HG03066 (cell line): ENCODE results near the gene ANKH.

ENCODE experiments used
- ATAC-seq: cut with Tn5 transposase; IDR thresholded peaks from one replicate; pipeline ENCODE4 v1.9.1; 2021; ENCODE audit warnings: low read depth; ENCODE audit not compliant: unreplicated experiment

ANKH gene

DNA sequence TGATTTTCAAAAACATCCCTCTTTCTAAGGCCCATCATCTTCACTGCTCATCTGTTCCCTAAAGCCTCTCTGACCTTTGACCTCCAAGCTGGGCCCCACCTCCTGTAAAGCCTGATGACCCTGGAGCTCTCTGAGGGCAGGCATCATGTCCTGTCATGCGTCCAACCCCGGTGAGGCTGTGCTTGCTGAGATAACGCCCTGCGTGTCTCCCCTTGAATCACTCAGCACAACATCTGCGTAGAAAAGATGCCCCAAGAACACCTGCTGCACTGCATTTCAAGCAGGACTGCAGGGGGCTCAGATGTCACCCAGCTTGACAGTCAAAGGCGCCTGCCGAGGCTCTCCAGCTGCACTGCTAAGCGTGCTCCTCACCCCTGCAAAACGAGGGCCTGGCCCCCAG lies 129.1 kb downstream of the ANKH start:
- no peak for ATAC-seq

DNA sequence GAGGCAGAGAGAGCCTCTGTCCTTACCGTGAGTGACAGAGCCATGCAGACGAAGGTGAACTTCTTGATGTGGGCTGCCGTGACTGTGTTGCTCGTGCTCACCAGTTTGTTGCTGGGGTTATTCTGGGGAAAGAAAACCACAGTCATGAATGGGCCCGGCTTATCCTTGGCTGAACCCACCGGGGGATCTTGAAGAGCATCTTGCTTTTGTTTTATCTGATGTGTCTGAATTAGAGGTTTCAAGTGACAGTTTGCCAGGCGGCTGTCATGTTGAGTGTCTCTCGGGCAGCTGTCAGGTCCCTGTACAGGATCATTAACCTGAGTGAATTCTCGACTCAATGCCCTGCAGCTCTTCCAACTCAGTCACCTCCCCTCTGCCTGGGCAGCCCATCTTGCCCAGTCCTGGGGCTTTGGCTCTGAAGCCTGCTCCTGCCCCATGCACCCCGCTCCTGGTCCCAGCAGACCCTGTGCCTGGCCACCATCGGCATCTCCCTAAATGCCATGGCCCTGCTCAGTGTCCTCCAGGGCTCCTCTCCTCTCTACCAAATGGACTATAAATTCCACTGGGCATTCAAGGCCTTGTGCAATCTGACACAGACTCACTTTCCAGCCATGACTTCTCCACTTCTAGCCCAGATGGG lies 129.7 kb downstream of the ANKH start:
- no peak for ATAC-seq

DNA sequence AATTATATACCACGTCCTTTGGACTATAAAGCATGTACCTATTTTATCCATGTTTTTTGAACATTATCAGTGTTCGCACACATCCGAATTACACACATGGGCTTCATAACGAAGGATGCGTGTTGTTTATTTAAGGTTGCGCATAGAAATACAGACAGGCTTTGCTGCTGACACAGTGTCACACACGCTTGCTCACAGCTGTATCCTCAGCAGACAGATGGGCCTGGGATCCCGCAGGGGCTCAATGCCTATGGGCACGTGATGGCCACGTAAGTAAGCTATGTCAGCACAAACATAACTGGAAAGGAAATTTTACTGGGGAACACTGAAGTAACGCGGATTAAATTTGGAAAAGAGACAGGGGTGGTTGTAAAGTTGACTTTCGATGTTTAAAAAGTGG lies 130.4 kb downstream of the ANKH start:
- no peak for ATAC-seq

DNA sequence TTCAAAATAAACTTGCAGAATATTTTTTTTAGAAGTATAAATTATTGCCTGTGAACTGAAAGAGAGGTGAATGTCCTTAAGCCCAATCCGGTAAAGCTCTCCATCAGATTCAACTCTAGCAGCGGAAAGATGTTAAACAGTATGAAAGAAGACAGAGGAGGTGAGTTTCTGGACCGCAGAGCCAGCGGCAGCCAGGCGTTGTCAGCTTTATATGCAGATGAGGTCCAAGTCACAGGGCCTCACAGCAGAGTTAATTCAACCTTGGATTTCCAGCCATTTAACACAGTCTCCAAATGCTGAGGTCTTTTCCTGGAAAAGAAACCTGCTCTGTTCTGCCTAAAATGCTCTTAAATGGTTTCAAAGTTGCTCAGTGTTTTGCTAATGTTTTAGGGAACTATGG lies 131.6 kb downstream of the ANKH start:
- ATAC-seq: no peak

DNA sequence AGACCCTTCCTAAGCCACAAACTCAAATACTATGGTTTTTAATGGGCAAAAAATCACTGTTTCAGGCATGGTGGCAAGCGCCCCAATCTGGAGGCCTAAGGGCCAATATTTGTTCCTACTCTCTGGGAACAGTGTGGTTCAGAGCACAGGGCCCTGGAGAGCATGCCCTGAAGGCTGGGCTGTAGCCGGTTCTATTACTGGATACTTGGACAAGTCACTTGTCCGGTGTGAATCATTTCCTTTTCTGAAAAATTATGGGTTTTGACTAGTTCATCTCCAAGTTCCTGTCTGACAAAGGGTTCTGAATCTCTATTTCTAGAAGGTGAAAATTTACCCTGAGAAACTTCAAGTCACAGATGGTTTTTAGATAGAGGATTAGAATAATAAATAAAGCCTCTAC lies 132.0 kb downstream of the ANKH start:
- ATAC-seq: no peak

DNA sequence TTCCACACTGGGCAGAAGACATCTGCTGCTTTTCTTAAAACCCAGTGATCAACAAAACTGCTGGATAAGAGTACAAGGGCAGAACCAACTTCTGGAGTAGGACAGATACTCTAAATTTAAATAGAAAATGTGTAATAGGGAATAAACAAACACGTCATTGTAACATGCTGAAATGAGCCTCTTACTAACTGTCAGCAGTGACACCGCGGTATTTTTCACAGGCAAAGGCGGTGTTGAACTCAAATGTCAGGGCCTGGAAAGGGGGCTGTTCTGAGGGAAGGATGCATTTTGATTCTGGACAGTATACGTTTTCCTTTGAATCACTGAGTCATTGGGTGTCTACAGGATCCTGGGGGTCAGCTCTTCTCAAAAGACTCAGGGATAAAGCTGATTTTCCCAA lies 133.5 kb downstream of the ANKH start:
- no peak for ATAC-seq

DNA sequence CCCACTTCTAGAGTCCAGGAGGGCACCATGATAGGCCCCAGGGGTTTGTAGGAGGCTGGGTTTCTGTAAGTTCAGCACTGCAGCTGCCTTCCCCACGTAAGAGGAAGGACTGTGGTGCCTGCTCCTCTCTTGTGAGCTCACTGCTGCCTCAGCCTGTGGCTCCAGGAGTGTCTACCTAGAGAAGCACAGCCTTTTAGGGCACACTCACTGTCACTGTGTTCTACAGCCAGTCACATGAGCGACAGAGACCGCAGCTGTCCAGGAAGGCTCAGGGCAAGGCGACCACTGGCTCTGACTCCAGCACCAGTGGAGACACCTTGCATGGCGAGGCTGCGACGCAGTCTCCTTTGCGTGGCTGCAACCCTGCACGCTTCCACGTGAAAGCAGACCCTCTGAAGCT lies 134.3 kb downstream of the ANKH start:
- no peak for ATAC-seq

DNA sequence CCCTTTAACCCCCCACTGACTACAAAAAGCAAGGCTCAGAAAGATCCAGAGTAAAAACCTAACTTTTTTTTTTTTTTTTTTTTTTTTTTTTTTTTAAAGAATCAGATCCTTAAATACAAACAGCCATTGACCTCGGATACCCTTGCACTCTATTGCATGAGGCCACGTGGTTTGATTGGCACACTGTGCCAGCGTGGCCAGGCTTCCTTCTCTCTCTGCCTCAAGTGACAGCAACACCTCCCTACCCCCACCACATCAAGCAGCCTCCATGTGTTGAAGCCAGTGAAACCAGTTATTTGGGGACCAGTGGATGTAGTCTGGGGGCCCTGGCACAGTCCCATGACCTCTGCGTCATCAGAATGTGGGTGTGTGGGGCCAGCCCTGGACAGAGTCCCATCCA lies 135.6 kb downstream of the ANKH start:
- ATAC-seq: no peak

DNA sequence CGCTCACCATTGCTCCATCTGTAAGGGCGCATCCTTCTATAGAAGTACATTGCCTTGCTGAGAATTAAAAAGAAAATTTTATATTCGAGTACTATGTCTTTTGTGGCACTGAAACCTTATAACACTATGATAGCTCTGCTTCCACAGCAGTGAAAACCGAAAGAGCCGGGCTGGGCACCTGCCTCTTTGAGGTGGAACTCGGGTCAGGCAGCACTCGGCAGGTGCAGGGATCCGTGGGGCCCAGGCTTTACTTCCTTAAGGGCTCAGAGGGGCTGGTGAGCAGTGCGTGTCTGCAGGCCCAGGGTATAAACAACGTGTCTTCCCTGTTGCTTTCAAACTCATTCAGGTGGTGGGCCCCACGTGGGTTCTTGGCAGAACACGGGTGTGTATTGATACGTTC lies 137.2 kb downstream of the ANKH start:
- ATAC-seq: no peak

DNA sequence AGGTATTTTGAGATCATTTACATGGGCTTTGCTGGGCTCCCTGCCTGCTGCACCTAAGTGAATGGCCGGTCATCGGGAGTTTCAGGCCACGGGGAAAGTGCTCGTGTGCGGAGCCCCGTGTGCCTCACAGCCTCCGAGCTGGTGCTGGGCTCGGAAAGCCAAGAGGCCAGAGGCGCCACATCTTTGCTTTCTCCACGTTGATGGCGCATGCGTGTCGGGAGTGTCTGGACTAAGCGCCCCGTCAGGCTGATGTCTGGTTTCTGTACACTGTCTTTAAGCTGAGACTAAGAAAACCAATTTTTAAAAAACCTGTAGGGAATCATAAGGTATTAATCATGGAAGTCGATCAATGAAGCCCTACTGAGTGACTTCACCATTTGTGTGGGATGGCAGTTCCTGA lies 137.9 kb downstream of the ANKH start:
- ATAC-seq: no peak

DNA sequence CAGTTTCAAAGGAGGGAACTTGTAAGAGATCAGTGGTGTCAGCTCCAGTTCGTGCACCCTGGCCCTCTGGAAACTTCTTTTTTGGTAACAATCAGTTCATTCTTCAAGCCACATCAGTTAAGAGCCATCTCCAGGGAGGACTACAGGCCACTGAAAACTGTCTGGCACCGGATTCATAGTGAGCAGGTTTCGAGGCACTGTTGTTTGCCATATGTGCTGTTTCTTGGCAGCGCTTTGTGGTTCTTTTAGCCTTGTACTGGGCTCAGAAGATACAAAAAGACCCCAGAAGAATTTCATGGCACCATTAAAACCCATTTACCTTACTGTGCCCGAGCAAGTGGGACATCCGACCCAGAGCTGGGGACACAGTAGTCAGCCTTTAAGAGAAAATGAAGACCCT lies 138.6 kb downstream of the ANKH start:
- ATAC-seq: no peak

DNA sequence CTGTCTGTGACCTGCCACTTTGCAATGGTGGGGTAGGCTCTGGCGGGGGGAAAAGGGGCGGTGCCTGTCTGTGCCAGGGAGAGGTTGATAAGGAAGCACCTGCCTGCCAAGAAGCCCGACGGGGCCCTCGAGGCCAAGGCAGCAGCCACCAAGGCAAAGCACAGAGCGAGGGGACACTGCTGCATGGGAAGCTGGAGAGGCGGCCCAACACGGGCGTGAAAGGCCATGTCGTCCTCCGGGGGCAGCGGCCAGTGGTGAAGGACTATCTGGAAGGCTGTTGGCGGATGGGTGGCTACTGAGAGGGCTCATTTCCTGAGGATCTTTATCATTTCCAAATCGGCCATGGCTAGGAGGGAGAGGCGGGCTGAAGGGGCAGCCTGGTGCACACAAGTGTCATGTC lies 140.7 kb downstream of the ANKH start:
- ATAC-seq: no peak

DNA sequence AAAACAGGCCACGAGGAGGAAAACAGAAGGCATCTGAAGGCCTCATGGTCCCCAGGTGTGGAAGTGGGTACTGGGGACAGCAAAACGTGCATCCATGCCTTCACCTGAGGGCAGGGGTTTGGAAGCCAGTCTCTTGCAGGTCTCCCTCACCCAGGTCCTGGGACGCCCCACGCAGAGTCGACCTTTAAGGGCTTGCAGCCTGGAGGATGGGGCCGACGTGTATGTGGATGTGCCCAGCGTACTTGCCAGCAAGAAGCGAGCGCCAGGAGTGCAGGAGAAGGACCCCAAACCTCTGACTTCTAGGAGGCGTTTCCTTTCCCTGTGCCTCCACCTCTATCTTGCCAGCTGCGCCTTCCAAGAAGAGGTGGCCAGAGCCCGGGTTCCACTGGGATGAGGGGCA lies 141.1 kb downstream of the ANKH start:
- ATAC-seq: no peak

DNA sequence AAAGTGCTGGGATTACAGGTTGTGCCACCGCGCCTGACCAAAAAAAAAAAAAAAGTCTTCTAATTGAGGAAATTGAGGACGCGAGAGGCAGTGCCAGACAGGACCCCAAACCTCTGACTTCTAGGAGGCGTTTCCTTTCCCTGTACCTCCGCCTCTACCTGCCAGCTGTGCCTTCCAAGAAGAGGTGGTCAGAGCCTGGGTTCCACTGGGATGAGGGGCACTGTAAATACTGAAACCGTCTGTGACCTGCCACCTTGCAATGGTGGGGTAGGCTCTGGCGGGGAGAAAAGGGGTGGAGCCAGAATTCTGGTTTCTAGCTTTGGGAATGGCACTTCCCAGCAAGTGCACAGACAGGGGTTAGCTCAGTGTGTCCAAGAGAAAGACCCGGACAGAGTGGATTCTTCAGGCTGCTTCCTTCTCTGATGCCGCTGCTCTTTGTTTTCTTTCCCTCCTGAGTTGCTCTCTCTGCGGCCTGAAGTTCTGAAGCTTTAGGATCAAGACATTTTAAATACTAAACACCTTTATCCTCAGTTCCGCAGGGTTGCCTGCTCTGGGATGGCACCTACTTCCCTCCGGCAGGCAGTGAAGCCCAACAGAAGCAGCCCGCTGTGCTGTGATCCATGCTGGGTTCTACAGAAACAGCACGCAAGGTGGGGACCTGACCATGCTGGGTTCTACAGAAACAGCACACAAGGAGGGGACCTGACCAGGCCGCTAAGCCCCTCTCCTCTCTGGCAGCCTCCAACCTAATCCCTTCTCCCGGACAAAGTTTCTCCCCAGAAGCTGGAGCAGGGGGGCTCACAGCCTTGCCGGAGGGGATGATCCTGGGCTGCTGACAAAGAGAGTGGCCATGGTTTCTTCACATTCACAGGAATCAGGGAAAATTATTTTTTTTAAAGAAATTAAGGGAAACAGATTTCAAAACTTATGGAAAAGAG lies 141.9 kb downstream of the ANKH start:
- no peak for ATAC-seq

DNA sequence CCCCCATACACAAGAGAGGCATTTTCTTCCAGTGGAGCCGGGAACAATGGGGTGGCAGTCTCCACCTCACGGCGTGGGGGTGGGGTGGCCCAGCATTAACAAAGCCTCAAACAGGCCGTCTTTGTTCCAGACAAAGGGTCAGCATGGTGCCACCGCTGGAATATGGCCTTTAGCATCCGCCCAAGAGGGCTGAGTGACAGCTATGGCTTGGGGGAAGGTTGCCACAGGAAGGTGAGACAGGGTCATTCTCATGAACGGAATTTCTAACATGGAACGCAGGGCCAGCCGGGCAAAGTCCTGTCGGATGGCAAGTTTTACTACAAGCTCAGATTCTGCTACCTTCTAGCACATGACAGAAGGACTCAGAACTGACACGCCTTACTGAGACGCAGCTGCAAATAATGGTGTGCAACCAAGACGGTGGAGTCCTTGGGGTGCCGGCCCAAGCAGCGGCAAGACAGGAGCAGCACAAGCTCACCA lies 143.1 kb downstream of the ANKH start:
- ATAC-seq: no peak

DNA sequence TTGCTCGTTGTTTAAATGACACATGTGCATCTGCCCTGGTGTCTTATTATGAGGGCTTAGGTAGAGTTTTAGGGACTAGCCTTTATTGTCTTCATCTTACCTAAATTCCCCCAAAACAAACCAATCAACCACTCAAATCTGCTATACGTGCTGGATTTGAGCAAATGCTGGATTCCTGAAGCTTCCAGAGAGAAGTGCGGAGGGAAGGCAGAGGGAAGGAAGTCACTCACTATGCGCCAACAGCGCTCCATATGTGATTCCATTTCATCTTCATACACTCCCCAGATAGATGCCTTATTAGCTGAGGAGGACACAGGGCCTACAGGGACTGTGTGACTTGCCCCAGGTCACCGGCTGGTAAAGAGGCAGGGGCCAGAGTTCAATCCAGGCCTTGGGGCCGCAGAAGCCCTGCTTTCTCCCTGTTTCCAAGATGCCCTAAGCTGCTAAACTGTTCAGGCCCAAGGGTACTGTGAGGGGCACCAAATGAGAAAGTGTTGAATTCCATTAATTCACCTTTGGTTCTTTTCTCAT lies 143.6 kb downstream of the ANKH start:
- ATAC-seq: no peak

DNA sequence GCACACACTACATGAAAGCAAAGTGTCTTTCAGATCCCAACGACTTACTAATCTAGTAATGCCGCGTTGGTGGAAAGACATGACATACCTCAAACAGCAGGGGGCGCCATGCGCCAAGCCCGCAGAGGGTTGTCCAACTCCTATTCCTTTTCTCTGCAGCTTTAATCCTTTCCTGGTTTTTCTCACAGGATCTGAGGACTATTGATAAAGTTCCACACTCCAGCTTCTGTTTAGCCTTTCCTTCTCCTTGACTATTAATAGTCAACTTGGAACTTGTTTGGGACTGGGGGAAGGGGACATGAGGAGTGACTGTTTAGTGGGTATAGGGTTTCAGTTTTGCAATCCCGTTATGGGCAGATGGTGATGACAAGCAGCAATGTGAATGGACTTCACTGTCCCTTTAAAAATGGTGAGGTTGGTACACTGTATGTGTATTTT lies 144.1 kb downstream of the ANKH start:
- ATAC-seq: peak; percentile 61

DNA sequence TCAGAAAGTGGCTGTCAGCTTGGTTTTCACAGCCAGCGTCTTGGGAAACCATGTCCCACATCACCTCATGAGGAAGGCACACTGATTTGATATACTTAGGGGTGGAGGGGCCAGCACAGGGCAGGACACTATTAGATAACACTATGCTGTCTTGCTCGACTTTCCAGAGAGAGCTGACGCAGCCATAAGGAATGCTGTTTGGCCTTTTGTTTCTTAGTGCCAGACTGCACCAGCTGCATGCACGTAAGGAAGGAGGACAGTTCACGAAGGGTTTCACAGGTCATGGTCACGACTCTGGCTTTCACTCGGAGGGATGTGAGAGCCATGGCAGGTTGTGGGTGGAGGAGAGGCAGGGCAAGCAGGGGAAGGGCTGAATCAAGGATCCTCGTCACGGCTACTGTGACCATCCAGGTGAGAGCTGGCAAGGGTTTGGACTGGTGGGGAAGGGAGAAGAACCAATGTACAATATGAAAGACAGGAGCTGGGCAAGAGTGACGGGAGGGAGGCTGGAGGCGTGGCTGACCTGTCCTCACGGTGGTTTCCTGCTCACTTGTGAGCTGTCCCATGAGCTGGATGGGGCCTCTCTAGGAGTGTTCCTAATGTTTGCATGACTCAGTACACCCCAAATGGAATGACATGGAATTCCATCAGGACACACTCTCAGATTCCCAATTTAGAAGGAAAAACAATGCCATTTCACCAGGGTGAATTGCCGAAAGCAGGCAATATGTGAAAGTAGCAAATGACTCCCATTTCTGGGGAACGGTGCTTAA lies 145.3 kb downstream of the ANKH start:
- no peak for ATAC-seq

DNA sequence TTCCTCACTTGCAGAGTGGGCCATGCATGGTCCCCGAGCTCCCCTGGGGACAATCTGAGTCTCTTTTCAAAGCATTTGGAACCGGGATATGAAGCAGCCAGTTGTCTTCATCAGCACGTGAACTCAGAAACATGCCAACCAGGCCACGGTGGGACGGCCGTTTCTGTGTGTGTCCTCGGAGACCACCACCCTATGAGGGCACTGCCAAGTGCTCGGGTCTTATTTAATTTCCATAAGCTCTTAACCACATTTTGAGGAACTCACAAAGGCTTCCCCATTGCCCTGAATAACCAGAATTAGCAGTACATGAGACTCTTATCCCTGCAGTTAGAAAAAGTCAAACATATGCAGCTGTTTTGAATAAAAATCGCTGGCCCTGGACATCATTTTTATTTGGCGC lies 146.9 kb downstream of the ANKH start:
- ATAC-seq: no peak

DNA sequence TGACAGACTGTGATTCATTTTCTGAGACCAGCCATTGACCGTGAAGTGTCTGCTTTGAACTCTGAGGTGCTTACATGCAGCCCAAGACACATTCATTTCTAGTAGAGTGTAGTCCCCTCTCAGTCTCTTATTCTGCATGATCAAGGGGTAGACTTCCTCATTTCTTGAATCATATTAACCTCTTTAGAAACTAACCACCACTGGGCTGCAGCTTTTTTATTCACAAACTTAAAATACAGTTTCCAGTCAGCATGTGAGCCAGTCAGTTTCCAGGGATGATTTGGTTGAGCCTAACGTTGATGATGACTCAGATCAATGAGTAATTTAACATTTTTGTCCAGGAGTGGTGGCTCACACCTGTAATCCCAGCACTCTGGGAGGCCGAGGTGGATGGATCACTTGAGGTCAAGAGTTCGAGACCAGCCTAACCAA lies 147.9 kb downstream of the ANKH start:
- ATAC-seq: no peak

DNA sequence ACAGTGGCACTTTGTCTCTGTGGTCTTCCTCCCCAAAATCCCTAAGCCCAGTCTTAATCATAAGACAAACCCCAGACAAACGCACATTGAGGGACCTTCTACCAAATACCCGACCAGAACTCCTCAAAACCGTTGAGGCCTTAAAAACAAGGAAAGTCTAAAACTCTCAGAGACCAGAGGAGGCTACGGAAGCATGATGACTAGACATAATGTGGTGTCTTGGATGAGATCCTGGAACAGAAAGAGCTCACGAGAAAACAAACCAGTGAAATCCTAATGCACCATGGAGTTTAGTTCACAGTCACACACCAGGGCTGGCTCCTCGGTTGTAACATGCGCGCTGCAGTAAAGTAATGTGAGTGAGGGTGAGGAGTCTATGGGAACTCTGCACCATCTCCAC lies 148.7 kb downstream of the ANKH start:
- ATAC-seq: no peak
